Measurements from ENCODE around the gene CLIC3.

DNA sequence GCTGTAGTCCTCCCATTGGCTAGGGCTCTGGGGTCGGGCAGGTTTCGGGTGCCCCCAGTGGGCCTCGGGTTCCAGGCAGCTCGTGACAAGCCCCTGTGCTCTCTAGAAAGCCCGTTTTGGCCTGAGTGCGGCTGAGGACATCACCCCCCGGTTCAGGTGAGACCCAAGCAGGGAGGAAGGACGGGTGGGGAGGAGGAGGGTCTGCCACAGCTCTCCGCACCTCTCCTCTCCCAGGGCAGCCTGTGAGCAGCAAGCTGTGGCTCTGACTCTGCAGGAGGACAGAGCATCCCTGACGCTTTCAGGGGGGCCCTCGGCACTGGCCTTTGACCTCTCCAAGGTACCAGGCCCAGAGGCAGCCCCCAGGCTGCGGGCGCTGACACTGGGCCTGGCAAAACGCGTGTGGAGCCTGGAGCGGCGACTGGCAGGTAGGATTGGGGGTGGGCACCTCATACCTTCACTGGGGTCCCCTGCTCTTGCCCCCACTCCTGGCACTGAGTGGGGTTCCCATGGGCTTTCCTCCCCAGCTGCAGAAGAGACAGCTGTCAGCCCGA lies 3.5 kb downstream of the CLIC3 start:
- TF ChIP-seq, protein P1, sequence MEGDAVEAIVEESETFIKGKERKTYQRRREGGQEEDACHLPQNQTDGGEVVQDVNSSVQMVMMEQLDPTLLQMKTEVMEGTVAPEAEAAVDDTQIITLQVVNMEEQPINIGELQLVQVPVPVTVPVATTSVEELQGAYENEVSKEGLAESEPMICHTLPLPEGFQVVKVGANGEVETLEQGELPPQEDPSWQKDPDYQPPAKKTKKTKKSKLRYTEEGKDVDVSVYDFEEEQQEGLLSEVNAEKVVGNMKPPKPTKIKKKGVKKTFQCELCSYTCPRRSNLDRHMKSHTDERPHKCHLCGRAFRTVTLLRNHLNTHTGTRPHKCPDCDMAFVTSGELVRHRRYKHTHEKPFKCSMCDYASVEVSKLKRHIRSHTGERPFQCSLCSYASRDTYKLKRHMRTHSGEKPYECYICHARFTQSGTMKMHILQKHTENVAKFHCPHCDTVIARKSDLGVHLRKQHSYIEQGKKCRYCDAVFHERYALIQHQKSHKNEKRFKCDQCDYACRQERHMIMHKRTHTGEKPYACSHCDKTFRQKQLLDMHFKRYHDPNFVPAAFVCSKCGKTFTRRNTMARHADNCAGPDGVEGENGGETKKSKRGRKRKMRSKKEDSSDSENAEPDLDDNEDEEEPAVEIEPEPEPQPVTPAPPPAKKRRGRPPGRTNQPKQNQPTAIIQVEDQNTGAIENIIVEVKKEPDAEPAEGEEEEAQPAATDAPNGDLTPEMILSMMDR (IDR thresholded peaks at IDR 0.05) = no peak
- TF ChIP-seq EZH2 (IDR thresholded peaks at IDR 0.05; ENCODE audit: borderline replicate concordance, insufficient read depth, low read depth, low read length, poor library complexity, severe bottlenecking) = no peak

Data from B cell (primary cell).